Activated CD4-positive, alpha-beta T cell treated with anti-CD3 and anti-CD28 coated beads for 4 hours (primary cell): ENCODE measurements around the gene ST6GALNAC3.
"Not testable (repeated sequence)": the region's sequence is repeated elsewhere in the genome, so short reads cannot be mapped to it uniquely, and the experiment has no call there.

Source experiments
- DNase-seq, 2 donors: peaks; one replicate each; pipeline ENCODE4 v3.0.0-alpha.2; 2020

ST6GALNAC3 gene

DNA sequence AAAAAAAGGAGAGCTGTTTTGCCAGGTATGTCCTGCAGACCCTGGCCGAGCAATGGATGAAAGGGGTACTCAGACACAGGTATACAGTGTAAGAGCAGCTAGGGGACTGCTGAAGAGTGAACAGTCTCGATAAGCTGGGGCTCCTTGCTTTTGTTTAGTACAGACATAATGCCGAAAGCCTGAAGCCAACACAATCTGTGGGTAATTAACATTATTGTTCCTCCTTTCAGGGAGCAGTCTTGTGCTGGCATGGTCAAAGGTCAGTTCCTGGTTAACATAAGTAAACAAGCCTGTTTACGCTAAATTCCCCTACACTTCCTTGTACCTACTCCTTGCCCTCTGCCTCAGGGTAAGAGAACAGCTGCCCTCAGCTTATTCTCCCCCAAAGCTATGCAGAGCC, 520.5 kb downstream of the ST6GALNAC3 start:
- DNase-seq, result no peak

DNA sequence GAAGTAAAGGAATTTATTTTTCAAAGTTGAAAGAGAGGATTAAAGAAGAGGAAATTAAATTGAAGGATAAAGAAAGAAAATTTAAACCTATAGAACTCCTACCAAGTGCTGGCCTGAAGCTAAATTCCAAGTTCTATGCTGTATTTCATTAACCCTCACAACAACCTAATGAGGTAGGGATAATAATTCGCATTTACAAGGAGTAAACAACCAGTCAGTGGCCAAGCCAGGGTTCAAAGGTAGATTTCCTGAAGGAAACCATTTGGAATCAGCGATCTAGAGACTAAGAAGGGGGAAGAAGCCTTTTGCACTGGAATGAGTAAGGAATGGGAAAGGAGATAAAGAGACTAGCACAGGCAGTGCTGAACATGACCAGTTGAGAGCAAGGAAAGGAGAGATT, 526.9 kb downstream of the ST6GALNAC3 start:
- no peak for DNase-seq

DNA sequence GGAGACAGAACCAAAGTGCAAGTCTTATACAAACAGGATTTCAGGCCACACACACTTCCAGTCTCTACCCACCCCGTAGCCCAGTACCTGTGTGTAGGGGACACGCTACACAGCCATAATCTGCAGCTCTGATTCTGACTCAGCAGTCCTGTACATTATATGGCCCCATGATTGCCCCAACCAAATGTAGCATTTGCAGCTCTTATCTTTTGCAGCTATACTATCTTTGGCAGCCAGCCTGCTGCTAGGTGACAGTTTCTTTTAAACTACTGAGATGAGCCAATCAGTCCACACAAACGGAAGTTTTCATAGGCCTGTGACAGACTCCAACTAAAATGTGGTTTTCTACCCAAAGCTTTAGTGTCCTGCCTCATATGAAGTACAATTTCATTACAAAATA, 533.2 kb downstream of the ST6GALNAC3 start:
- DNase-seq, result no peak

DNA sequence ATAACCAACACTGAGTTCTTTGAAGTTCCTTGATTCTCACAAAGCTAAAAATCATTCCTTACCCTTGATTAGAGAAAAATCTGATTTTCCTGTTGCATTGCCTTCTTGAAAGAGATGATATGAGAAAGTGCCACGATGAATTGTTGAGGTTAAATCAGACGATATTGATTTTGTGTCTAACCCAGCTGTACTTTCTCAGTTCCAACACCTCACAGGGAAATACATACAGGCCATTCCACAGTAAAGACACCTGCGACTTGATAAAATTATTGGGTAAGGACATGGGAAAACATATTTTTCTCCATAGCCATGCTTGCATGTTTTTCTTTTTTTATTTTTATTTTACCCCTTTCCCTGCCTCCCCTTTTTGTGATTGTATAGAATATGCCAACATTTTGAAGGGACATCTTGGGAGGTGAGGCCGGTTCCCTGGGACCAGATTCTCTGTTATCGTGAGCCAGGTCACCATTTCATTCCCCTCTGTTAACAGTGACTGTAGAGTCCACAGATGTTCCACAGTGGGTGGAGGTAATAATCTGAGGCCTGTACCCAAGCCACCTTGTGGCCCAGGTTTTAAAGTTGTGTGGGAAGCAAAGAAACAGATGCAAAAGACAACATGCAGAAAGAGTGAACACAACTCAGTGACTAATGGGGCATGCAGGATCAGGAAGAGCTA, 537.4 kb downstream of the ST6GALNAC3 start:
- DNase-seq, result no peak

- DNase-seq, result no peak
Observed at GRCh38 chr1:76613886-76614285, 539.3 kb downstream of the ST6GALNAC3 start.

DNA sequence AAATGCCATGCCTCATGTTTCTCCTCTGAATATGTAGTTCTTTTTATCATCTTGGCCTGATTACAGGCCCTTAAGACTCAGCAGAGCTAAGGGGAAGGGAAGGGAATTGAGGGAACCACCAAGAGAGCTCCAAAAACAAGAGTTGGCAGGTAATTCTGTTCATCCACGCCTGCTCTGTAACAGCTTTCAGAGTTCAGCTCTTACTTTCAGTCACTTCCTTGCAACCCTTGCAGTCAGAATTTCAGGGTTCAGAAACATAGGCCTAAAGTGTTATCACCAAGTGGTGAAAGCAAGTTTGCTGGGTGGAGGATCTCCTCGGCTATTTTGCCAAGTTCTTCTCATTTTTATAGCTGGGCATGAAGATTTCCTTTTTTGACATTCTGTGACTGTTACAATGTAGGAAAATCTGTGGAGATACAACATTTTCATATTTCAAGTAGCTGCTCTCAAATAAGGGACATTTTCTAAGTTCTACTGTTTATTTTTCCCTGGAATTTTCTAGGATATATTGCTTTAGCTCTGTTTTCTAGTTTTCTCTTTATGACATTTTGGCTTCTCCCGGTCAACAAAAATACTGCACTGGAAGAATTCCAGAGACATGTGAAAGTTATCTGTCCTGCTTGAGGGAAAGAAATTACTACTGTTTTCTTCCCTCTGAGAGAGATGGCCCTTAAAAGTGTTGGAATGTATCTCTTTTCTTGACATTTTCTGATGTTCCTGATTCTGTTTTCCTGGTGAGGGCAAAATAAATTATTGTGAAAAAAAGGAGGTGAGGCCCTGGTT, 540.9 kb downstream of the ST6GALNAC3 start:
- no peak for DNase-seq

DNA sequence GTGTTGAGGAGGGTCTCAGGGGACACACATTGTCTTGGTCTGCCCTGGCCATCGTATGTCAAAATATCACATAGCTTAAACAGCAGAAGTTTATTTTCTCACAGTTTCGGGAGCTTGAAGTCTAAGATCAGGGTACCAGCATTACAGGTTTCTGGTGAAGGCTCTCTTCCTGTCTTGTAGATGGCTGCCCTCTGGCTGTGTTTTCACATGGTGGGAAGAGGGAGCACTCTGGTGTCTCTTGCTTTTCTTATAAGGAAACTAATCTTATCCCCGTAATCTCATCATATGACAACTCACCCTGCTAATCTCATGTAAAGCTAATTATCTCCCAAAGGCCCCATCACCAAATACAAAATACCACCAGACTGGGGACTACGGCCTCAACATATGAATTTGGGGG, 545.8 kb downstream of the ST6GALNAC3 start:
- DNase-seq, result no peak

DNA sequence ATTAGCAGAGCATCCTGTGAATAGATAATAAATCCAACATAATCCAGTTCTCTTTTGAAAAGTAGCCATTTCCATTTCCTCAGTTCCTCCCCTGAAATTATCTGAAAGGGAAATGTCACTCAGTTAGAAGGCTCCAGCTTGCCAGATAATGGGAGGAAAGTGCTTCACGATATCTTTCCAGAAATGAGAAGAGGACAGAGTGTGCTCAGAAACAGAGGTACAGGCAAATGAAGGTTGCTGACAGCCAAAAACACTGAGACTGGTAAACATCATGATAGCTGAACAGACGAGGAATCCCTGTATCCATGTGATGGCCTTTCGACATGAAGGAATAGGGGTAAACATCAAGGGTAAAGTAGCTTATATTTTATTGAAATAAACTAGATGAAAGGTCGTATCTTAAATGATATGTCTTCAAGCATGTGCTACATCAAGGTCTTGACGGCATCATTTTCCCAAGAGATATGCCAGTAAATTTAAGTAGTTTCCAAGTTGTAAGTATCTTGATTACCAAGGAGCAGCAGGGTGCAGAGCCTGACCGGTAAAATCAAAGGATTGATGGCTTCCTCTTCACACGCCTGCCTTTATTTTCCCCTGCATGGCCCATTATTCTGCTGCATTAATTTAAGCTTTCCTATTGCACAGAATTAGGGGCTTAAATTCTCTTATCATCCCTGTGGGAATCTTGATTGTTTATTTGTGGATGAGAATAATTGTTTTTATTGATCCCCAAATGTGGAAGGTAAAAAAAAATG, 548.4 kb downstream of the ST6GALNAC3 start:
- DNase-seq, result no peak

DNA sequence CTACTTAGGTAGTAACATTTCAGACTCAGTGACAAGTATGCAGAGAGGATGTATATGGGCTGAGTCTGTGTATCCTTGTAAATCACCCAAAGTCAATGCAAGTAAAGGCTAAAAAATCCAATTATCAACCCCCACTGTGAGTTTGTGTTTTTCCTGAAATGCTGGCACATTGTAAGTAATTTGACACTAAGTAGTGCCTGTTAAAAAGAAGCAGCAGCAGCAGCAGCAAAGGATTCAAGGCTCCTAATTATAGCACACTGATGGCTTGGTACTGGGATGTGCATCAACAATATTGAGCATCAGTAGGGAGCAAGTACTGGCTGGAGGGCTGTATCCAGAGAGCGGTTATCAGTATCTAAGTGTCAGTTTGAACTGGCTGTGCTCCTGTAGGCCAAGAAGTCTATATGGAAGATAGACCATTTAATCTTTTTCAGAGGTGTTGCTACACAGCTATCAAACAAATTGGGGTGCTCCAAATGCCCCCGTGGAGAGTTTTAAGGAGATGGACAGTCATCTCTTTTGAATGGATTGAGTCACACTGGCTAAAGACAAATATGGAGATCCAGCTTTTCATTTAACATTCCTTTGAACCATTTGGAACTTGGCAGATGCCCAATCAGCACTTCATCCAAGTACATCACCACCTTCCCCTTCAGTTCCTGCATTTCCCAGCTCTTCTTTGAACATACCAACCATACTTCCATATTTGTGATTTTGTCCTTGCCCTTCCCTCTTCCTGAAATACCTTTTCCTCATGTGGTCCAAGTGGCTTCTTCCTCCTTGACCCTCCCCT, 551.5 kb downstream of the ST6GALNAC3 start:
- DNase-seq, result no peak

DNA sequence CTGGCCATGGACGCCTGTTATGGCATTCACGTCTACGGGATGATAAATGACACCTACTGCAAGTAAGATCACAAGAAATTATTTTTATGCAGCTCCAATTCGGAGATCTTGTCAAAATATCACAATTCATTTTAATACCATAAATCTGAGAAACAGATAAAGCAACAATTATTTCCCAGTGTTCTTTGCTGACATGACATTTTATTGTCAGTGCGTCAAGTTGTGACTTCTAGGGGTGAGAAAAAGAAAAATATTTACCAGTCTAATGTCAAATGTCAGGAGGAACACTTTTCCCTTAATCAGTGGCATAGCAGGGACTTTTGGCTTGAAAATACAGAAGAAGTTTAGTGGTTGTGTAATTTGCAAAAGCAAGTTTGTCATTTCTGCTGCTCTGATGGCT, 553.0 kb downstream of the ST6GALNAC3 start:
- no peak for DNase-seq

DNA sequence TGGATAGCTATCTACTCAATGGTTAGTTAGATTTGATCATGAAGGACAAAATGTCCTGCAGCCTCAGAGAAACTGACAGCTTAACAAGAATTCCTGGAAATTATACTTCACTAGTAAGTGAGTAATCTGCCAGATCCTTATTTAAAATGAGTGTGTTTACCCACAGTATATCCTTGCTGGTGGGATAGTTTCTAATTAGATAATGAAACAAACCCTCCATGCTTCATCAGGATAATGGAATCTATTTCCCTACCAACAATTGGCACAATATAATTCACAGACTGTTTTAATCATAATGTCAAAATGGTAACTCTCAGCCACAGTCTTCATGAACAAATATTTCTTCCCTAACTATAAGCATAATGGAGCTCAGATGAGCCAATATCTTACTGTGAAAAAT, 553.4 kb downstream of the ST6GALNAC3 start:
- no peak for DNase-seq

DNA sequence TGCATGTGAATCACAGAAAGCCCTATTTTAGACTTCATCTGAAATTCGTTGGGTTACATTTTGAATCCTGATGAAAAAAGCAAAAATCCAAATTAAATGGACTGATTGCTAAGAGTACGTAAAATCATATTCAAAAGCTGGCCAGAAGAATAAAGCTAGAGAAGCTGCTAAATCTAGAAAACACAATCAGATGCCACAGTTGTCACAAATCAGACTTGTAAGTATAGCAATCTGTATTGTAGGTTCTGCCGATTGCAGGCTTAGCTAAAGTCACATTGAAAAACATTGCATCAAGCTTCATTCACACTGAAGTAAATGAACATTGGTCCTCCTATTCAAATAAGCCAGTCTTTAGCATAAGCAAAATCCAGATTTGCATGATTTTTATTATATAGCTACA, 557.6 kb downstream of the ST6GALNAC3 start:
- DNase-seq, result no peak

- DNase-seq, result no peak
Observed at GRCh38 chr1:76635784-76636183, 561.2 kb downstream of the ST6GALNAC3 start.

GRCh38 chr1:76639181-76639580, 564.6 kb downstream of the ST6GALNAC3 start:
- DNase-seq, result no peak

GRCh38 chr1:76640092-76640491, 565.5 kb downstream of the ST6GALNAC3 start:
- no peak for DNase-seq

GRCh38 chr1:76640723-76641122, 566.2 kb downstream of the ST6GALNAC3 start:
- DNase-seq, result no peak

DNA sequence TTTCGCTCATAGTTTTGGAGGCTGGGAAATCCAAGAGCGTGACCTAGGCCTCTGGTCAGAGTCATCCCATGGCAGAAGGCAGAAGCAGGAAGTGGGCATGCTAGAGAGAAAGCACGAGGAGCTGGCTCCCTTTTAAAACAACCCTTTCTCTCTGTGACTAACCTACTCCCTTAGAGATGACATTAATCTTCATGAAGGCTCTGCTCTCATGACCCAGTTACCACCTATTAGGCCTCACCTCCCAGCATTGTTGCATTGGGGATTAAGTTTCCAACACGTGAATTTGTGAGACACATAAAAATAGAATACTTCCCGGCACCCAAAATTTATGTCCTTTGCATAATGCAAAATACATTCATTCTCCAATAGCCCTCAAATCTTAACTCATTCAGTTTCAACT, 569.6 kb downstream of the ST6GALNAC3 start:
- DNase-seq, result no peak

GRCh38 chr1:76652860-76653259, 578.3 kb downstream of the ST6GALNAC3 start:
- not testable (repeated sequence) for DNase-seq

- DNase-seq, result no peak
Observed at GRCh38 chr1:76657623-76658022, 583.1 kb downstream of the ST6GALNAC3 start.

- DNase-seq, result no peak
Observed at GRCh38 chr1:76659171-76659940, 584.8 kb downstream of the ST6GALNAC3 start.

- DNase-seq, result no peak
Observed at GRCh38 chr1:76661531-76661930, 587.0 kb downstream of the ST6GALNAC3 start.

DNA sequence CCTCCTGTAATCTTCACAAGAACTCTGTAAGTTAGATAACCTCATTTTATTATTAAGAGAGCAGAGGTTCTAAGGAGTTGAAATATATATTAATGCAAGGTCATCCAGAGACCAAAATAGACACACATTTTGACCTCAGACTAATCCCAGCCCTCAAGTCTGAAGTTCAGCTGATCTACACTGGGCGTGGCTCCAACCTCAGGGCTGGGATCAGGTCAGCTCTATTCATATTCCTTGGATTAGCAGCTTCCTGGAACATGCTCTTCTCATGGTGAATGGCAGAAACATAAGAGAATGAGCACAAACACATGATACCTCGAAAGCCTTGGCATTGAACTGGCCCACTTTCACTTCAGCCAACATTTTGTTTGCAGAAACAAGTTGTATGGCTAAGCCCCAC, 592.0 kb downstream of the ST6GALNAC3 start:
- no peak for DNase-seq
